Memory B cell (primary cell): Measurements from ENCODE around the gene DUSP5.
"Not testable (repeated sequence)": the region's sequence is repeated elsewhere in the genome, so short reads cannot be mapped to it uniquely, and the experiment has no call there.

Experiments
- ATAC-seq: fragments of 150-1000 bp; cut with Tn5 transposase; 2 replicates; pipeline ENCODE4 v1.10.0; 2021; ENCODE audit warnings: low read depth, mild to moderate bottlenecking, moderate library complexity
- DNase-seq, 2 donors: peaks; one replicate each; pipeline ENCODE4 v3.0.0; 2022; ENCODE audit warnings: low spot score in 2 of 2
- H3K27ac Mint-ChIP-seq: one replicate; pipeline ENCODE4 v1.8.0; 2022; ENCODE audit warnings: mild to moderate bottlenecking, moderate library complexity, mixed read lengths
- H3K27me3 Mint-ChIP-seq: one replicate; pipeline ENCODE4 v1.8.0; 2022; ENCODE audit warnings: mixed read lengths
- H3K36me3 Mint-ChIP-seq: one replicate; pipeline ENCODE4 v1.8.0; 2022; ENCODE audit warnings: mild to moderate bottlenecking, mixed read lengths
- H3K4me1 Mint-ChIP-seq: one replicate; pipeline ENCODE4 v1.8.0; 2022; ENCODE audit warnings: mixed read lengths
- H3K4me3 Mint-ChIP-seq: one replicate; pipeline ENCODE4 v1.8.0; 2022; ENCODE audit warnings: mild to moderate bottlenecking, moderate library complexity, mixed read lengths
- H3K9me3 Mint-ChIP-seq: one replicate; pipeline ENCODE4 v1.8.0; 2022; ENCODE audit warnings: mixed read lengths

The DUSP5 gene

GRCh38 chr10:110497438-110498086 is at the start of gene DUSP5:
Gene DUSP5 (plus strand): TSS chr10:110497907. CDS start chr10:110498122, 215 bp downstream.
- Mint-ChIP-seq H3K4me3 (peak within 1 kb of the TSS; percentile 91), H3K4me1 (peaks cover 27% of the 10 kb centered on the region), H3K27me3 (no peaks in the 10 kb centered on the region), H3K27ac (peak within 1 kb of the TSS; percentile 89), H3K36me3 (no peaks in the 10 kb centered on the region), H3K9me3 (no peaks in the 10 kb centered on the region)
- peak; percentile 89 for ATAC-seq
- peak; percentile 96 to 97 for DNase-seq

- Mint-ChIP-seq H3K36me3 (no peaks in the 10 kb centered on the region), H3K4me1 (no peaks in the 10 kb centered on the region), H3K4me3 (no peak overlapping the region), H3K9me3 (no peaks in the 10 kb centered on the region), H3K27me3 (peaks cover 12% of the 10 kb centered on the region), H3K27ac (no peak overlapping the region)
- DNase-seq (no peak), ATAC-seq (no peak)
Observed at GRCh38 chr10:110448682-110449418, 48.9 kb upstream of the DUSP5 start.

DNA sequence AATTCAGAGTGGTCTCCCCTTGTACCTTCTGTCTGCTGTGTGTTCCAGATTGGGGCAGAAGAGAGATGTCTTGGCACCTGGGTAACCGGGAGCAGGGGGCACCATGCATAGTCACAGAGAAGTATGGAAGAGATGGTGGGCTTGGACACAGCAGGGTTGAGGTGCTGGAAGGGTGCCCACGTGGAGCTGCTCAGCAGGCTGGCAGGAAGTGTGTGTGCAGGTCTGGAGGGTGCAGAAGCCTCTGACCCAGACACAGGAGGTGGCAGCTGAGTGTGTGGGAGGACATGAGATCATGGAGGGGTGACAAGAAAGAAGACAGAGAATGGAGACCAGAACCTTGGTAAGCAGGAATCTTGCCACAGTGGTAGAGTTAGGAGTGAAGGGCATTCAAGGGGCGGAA is 42.3 kb upstream of the DUSP5 start:
- ATAC-seq (no peak), DNase-seq (no peak)
- no peaks in the 10 kb centered on the region for H3K27me3 Mint-ChIP-seq
- no peaks in the 10 kb centered on the region for H3K9me3 Mint-ChIP-seq
- H3K27ac Mint-ChIP-seq = no peak overlapping the region
- H3K36me3 Mint-ChIP-seq = no peaks in the 10 kb centered on the region
- peak overlapping the region; percentile 28 for H3K4me3 Mint-ChIP-seq
- H3K4me1 Mint-ChIP-seq = peaks cover 41% of the 10 kb centered on the region

DNA sequence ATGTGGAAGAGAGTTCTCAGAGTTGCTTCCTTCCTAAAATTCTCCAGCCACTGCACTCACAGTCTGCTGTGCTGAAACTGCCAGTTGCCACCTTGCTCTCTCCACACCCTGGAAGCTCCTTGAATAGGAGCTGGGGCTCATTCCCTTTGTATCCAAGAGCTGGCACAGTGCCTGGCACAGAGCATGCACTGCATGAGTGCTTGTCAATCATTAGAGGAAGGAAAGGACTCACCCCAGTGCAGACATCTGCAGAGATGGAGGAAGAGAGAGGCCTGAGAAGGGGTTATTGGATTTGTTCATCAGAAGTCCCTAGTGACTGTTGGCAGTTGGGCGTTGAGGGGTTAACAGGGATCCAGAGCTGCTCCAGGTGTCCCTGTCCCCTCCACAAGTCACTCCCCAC is 41.7 kb upstream of the DUSP5 start:
- Mint-ChIP-seq H3K36me3 (no peaks in the 10 kb centered on the region), H3K27ac (no peak overlapping the region), H3K4me3 (no peak overlapping the region), H3K4me1 (peaks cover 46% of the 10 kb centered on the region), H3K27me3 (no peaks in the 10 kb centered on the region), H3K9me3 (no peaks in the 10 kb centered on the region)
- DNase-seq (no peak), ATAC-seq (no peak)

DNA sequence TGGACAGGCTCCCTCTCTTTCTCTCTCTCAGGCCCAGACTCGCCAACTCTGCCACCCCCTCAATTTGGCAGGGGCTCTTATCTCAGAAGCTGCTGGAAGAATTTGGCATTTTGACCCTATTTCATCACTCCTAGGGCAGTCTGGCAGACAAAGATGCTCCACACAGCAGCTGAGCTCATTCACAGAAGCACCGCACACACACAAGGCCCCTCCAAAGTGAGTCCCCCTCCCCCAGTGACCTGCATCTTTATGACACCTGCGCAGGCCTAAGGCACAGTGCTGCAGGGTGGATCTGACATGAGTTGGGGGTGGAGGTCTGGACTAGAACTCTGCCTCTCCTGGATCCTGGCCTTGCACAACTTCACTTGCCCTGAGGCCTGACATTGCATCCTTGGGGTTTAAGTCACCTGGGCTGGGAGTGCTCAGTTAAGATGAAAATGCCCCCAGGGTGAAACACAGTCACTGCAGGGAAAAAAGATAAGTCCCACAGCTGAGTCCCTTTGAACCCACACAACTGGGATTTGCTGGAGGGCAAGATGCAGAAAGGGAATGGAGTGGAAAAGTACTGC is 41.1 kb upstream of the DUSP5 start:
- ATAC-seq = no peak
- Mint-ChIP-seq H3K9me3 (no peaks in the 10 kb centered on the region), H3K4me3 (no peak overlapping the region), H3K27ac (no peak overlapping the region), H3K4me1 (peaks cover 47% of the 10 kb centered on the region), H3K36me3 (no peaks in the 10 kb centered on the region), H3K27me3 (no peaks in the 10 kb centered on the region)
- no peak for DNase-seq

GRCh38 chr10:110457851-110458250 is 39.9 kb upstream of the DUSP5 start:
- H3K27me3 Mint-ChIP-seq = no peaks in the 10 kb centered on the region
- no peaks in the 10 kb centered on the region for H3K36me3 Mint-ChIP-seq
- H3K4me3 Mint-ChIP-seq = peak overlapping the region; percentile 63
- peak overlapping the region; percentile 88 for H3K27ac Mint-ChIP-seq
- peak in 1 of 2 donors; percentile 16 for DNase-seq
- no peaks in the 10 kb centered on the region for H3K9me3 Mint-ChIP-seq
- H3K4me1 Mint-ChIP-seq = peaks cover 47% of the 10 kb centered on the region
- peak; percentile 69 for ATAC-seq

GRCh38 chr10:110458266-110458920 is 39.3 kb upstream of the DUSP5 start:
- H3K9me3 Mint-ChIP-seq = no peaks in the 10 kb centered on the region
- no peaks in the 10 kb centered on the region for H3K36me3 Mint-ChIP-seq
- H3K4me1 Mint-ChIP-seq = peaks cover 47% of the 10 kb centered on the region
- peak overlapping the region; percentile 88 for H3K27ac Mint-ChIP-seq
- ATAC-seq (peak; percentile 73), DNase-seq (no peak)
- H3K4me3 Mint-ChIP-seq = peak overlapping the region; percentile 63
- no peaks in the 10 kb centered on the region for H3K27me3 Mint-ChIP-seq

GRCh38 chr10:110459600-110459999 is 38.1 kb upstream of the DUSP5 start:
- H3K9me3 Mint-ChIP-seq = no peaks in the 10 kb centered on the region
- H3K27ac Mint-ChIP-seq = no peak overlapping the region
- H3K27me3 Mint-ChIP-seq = no peaks in the 10 kb centered on the region
- ATAC-seq (no peak), DNase-seq (no peak)
- peaks cover 47% of the 10 kb centered on the region for H3K4me1 Mint-ChIP-seq
- H3K36me3 Mint-ChIP-seq = no peaks in the 10 kb centered on the region
- no peak overlapping the region for H3K4me3 Mint-ChIP-seq

DNA sequence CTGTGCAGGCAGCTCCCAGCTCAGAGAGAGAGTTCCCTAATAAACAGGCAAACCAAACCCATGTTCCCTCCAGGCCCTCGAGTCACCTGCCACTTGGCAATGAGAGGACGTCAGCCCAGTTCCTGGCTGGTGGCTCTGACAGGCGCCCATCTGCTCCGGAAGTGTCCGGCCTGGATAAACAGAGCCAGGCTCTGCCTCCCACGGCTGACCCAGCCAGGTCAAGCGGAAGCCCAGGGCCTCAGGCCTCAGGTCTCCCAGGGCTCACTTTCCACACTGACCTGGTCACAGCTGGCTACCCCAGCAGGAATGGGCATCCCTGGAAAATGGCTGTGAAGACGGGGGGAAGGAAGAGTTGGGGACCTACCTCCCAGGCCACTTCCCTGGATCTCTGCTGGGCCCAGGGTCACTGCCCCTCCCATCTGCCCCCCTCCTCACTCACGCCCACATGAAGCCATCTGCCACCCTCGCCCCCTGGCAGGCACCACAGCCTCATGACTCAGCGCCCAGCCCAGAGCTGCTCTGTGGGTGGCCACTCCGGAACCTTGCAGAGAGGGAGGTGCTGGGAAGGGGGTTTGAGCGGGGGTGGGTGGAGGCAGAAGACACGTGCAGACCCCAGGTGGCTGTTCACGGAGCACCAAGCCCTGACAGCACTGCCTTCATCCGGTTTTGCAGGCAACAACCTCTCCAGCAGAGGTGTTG is 37.4 kb upstream of the DUSP5 start:
- Mint-ChIP-seq H3K36me3 (no peaks in the 10 kb centered on the region), H3K27ac (peak overlapping the region; percentile 29), H3K27me3 (no peaks in the 10 kb centered on the region), H3K9me3 (no peaks in the 10 kb centered on the region), H3K4me3 (peak overlapping the region; percentile 46), H3K4me1 (peaks cover 48% of the 10 kb centered on the region)
- ATAC-seq (peak; percentile 42), DNase-seq (no peak)

DNA sequence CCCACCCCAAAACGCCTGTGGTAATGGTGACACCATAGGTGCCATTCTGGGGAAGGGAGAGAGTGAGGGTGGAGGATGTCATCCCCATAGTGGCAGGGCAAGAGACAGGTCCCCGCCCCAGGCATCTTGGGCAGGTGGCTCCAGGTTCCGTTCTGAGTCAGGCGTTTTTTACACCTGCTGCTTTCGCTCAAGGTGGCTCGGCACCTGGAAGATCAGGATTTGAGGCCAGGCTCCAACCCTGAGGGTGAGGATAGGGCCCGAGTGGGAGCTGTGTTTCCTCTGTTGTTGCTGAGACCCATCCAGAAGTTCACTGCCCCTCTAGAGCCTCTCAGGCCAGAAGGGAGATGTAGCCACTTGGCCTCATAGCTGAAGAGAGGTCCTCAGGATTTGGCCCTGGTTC is 36.6 kb upstream of the DUSP5 start:
- no peak for ATAC-seq
- H3K27me3 Mint-ChIP-seq = no peaks in the 10 kb centered on the region
- peaks cover 40% of the 10 kb centered on the region for H3K4me1 Mint-ChIP-seq

GRCh38 chr10:110461530-110461929 is 36.2 kb upstream of the DUSP5 start:
- Mint-ChIP-seq H3K27me3 (no peaks in the 10 kb centered on the region), H3K4me1 (peaks cover 36% of the 10 kb centered on the region), H3K9me3 (no peaks in the 10 kb centered on the region), H3K27ac (no peak overlapping the region), H3K4me3 (no peak overlapping the region), H3K36me3 (no peaks in the 10 kb centered on the region)
- ATAC-seq (no peak), DNase-seq (no peak)

More for the DNA sequence above, 36.6 kb upstream of the DUSP5 start:
- no peak overlapping the region for H3K27ac Mint-ChIP-seq
- H3K9me3 Mint-ChIP-seq = no peaks in the 10 kb centered on the region
- H3K36me3 Mint-ChIP-seq = no peaks in the 10 kb centered on the region
- DNase-seq = no peak
- no peak overlapping the region for H3K4me3 Mint-ChIP-seq

DNA sequence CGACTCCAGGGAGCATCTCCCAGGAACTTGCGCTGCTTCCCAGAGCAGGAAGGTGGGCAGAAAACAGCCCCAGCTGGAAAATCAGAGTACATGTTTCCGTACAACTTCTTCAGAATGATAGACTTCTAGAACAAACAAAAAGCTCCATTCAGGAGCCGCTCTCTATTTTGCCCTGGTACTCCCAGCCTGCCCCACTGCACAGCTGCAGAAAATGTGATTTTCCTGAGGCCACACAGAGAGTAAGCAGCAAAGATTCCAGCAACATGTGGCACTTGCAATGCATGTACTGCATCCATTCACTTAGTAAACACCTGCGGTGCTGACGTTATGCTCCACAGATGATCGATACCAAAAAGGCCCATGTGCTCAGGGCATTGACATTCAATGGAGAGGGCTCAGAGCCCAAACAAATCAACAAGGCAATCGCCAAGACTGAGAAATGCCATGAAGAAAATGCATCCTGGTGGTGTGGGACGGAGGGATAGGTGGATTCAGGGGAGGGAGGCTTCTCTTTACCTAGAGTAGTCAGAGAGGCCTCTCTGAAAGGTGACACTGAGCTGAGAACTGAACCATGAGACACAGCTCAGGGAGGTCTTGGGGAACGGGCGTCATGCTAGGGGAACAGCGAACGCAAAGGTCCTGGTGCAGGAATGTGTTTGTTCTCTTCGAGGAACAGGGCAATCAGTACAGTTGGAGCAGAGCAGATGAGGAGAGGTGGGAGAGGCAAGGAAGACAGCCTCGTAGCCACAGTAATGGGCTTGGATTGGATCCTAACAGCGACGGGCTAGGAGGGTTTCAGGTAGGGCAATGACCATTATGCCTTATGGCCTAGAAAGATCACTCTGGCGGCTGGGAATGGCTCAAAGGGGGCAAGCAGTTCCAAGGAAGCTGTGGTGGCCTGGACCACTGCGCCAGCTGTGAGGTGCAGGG is 35.3 kb upstream of the DUSP5 start:
- Mint-ChIP-seq H3K27ac (no peak overlapping the region), H3K36me3 (no peaks in the 10 kb centered on the region), H3K27me3 (no peaks in the 10 kb centered on the region), H3K9me3 (no peaks in the 10 kb centered on the region), H3K4me1 (peaks cover 30% of the 10 kb centered on the region), H3K4me3 (no peak overlapping the region)
- no peak for DNase-seq
- no peak for ATAC-seq

DNA sequence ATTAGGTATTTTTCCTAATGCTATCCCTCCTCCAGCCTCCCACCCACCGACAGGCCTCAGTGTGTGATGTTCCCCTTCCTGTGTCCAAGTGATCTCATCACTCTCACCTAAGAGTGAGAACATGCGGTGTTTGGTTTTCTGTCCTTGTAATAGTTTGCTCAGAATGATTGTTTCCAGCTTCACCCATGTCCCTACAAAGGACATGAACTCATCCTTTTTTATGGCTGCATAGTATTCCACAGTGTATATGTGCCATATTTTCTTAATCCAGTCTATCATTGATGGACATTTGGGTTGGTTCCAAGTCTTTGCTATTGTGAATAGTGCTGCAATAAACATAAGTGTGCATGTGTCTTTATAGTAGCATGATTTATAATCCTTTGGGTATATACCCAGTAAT is 29.4 kb upstream of the DUSP5 start:
- not testable (repeated sequence) for H3K27ac Mint-ChIP-seq, DNase-seq, H3K27me3 Mint-ChIP-seq, ATAC-seq, H3K9me3 Mint-ChIP-seq, H3K4me1 Mint-ChIP-seq, H3K4me3 Mint-ChIP-seq, H3K36me3 Mint-ChIP-seq
